ENCODE results near the gene ITM2B.

The ITM2B gene

GRCh38 chr13:48199404-48199946 is 33.5 kb upstream of the ITM2B start:
- no peak for TF ChIP-seq ZBTB7A (IDR thresholded peaks at IDR 0.05; ENCODE audit: low read depth)
- TF ChIP-seq TCF12 (IDR thresholded peaks at IDR 0.05; ENCODE audit: low read depth) = no peak
- no peak for TF ChIP-seq FOXM1 (IDR thresholded peaks at IDR 0.05; ENCODE audit: borderline replicate concordance, low read depth)

GRCh38 chr13:48201044-48201443 is 32.0 kb upstream of the ITM2B start:
- no peak for TF ChIP-seq YY1 (IDR thresholded peaks at IDR 0.05; ENCODE audit: low read depth)
- TF ChIP-seq RAD21 (IDR thresholded peaks at IDR 0.05; ENCODE audit: low read depth) = no peak
- TF ChIP-seq TEAD4 (IDR thresholded peaks at IDR 0.05) = no peak
- TF ChIP-seq FOXM1 (IDR thresholded peaks at IDR 0.05; ENCODE audit: borderline replicate concordance, low read depth) = no peak
- TF ChIP-seq CREB1 (IDR thresholded peaks at IDR 0.05; ENCODE audit: low read depth) = no peak

GRCh38 chr13:48210178-48210577 is 22.8 kb upstream of the ITM2B start:
- peak; percentile 27; the same call in 1 of the 2 replicates for TF ChIP-seq CEBPB (IDR thresholded peaks at IDR 0.05)
- TF ChIP-seq RAD21 (IDR thresholded peaks at IDR 0.05; ENCODE audit: low read depth) = no peak

- TF ChIP-seq TAF1 (IDR thresholded peaks at IDR 0.05; ENCODE audit: low read depth) = no peak
- TF ChIP-seq FOXM1 (IDR thresholded peaks at IDR 0.05; ENCODE audit: borderline replicate concordance, low read depth) = no peak
- no peak for TF ChIP-seq USF1 (IDR thresholded peaks at IDR 0.05)
- no peak for TF ChIP-seq MAX (IDR thresholded peaks at IDR 0.05)
These were observed 18.4 kb upstream of the ITM2B start for GRCh38 chr13:48214519-48215121.

GRCh38 chr13:48216204-48216711 is 16.7 kb upstream of the ITM2B start:
- TF ChIP-seq CREB1 (IDR thresholded peaks at IDR 0.05; ENCODE audit: low read depth) = no peak
- TF ChIP-seq FOXM1 (IDR thresholded peaks at IDR 0.05; ENCODE audit: borderline replicate concordance, low read depth) = no peak
- no peak for TF ChIP-seq TCF12 (IDR thresholded peaks at IDR 0.05; ENCODE audit: low read depth)
- no peak for TF ChIP-seq MAX (IDR thresholded peaks at IDR 0.05)
- no peak for TF ChIP-seq CEBPB (IDR thresholded peaks at IDR 0.05)
- TF ChIP-seq YY1 (IDR thresholded peaks at IDR 0.05; ENCODE audit: low read depth) = no peak
- no peak for TF ChIP-seq USF1 (IDR thresholded peaks at IDR 0.05)
- no peak for TF ChIP-seq TEAD4 (IDR thresholded peaks at IDR 0.05)
- TF ChIP-seq NFIC (IDR thresholded peaks at IDR 0.05) = no peak
- no peak for TF ChIP-seq REST (IDR thresholded peaks at IDR 0.05; ENCODE audit: low read depth)
- TF ChIP-seq RAD21 (IDR thresholded peaks at IDR 0.05; ENCODE audit: low read depth) = no peak
- TF ChIP-seq EGR1 (IDR thresholded peaks at IDR 0.05) = no peak
- no peak for TF ChIP-seq TAF1 (IDR thresholded peaks at IDR 0.05; ENCODE audit: low read depth)
- TF ChIP-seq ZBTB7A (IDR thresholded peaks at IDR 0.05; ENCODE audit: low read depth) = no peak
- TF ChIP-seq EP300 (IDR thresholded peaks at IDR 0.05; ENCODE audit: borderline replicate concordance) = no peak

- TF ChIP-seq CEBPB (IDR thresholded peaks at IDR 0.05) = no peak
These were observed 12.4 kb upstream of the ITM2B start for GRCh38 chr13:48220592-48220980.

GRCh38 chr13:48220981-48221685 is 11.9 kb upstream of the ITM2B start:
- TF ChIP-seq MAX (IDR thresholded peaks at IDR 0.05) (no peak), NFIC (IDR thresholded peaks at IDR 0.05) (no peak), CREB1 (IDR thresholded peaks at IDR 0.05; ENCODE audit: low read depth) (no peak), TEAD4 (IDR thresholded peaks at IDR 0.05) (no peak), YY1 (IDR thresholded peaks at IDR 0.05; ENCODE audit: low read depth) (no peak), FOXM1 (IDR thresholded peaks at IDR 0.05; ENCODE audit: borderline replicate concordance, low read depth) (no peak)

GRCh38 chr13:48221686-48222187 is 11.3 kb upstream of the ITM2B start:
- no peak for TF ChIP-seq CREB1 (IDR thresholded peaks at IDR 0.05; ENCODE audit: low read depth)
- TF ChIP-seq YY1 (IDR thresholded peaks at IDR 0.05; ENCODE audit: low read depth) = no peak
- no peak for TF ChIP-seq FOXM1 (IDR thresholded peaks at IDR 0.05; ENCODE audit: borderline replicate concordance, low read depth)
- TF ChIP-seq REST (IDR thresholded peaks at IDR 0.05; ENCODE audit: low read depth) = no peak
